ENCODE measurements around the gene PLSCR2.

PLSCR2 gene

GRCh38 chr3:146504498-146505197 is 35.3 kb upstream of the PLSCR2 start:
- no peak overlapping the region; the same call in 1 of the 2 replicates for H3K9ac ChIP-seq (ENCODE audit: low read length)
- no peaks in the 10 kb centered on the region for H3K79me2 ChIP-seq (ENCODE audit: low read length)
- H4K20me1 ChIP-seq (ENCODE audit: insufficient read depth, low read length), result no peaks in the 10 kb centered on the region
- peaks cover 8% of the 10 kb centered on the region for H3K36me3 ChIP-seq (replicated peaks; ENCODE audit: low read depth, low read length)
- peak overlapping the region; percentile 84 for H3K27ac ChIP-seq (ENCODE audit: low read length)
- no peaks in the 10 kb centered on the region for H3K9me3 ChIP-seq (ENCODE audit: insufficient read depth, low read length)
- peak overlapping the region; percentile 70; the same call in 1 of the 2 replicates for H3K4me2 ChIP-seq (ENCODE audit: low read length)
- H3K4me1 ChIP-seq (ENCODE audit: low read length), result peaks cover 46% of the 10 kb centered on the region
- H2AFZ ChIP-seq (ENCODE audit: low read depth, low read length), result peak overlapping the region; percentile 42; the same call in 1 of the 2 replicates
- TF ChIP-seq EZH2phosphoT487 (IDR thresholded peaks at IDR 0.05; ENCODE audit: low read depth), result no peak
- no peak for TF ChIP-seq CTCF (IDR thresholded peaks at IDR 0.05; ENCODE audit: low read depth, low read length)
- no peaks in the 10 kb centered on the region for H3K27me3 ChIP-seq (ENCODE audit: low read depth, low read length)
- peak overlapping the region; percentile 47; the same call in 1 of the 2 replicates for H3K4me3 ChIP-seq (ENCODE audit: low read length)

- Histone ChIP-seq H2AFZ (ENCODE audit: low read depth, low read length) (peak overlapping the region; percentile 42; the same call in 1 of the 2 replicates), H4K20me1 (ENCODE audit: insufficient read depth, low read length) (no peaks in the 10 kb centered on the region), H3K4me2 (ENCODE audit: low read length) (peak overlapping the region; percentile 70)
These were observed 34.3 kb upstream of the PLSCR2 start for GRCh38 chr3:146503461-146504202.

GRCh38 chr3:146502887-146503460 is 33.6 kb upstream of the PLSCR2 start:
- no peak for TF ChIP-seq EZH2phosphoT487 (IDR thresholded peaks at IDR 0.05; ENCODE audit: low read depth)
- TF ChIP-seq CTCF (IDR thresholded peaks at IDR 0.05; ENCODE audit: low read depth, low read length), result no peak
- H3K4me3 ChIP-seq (ENCODE audit: low read length), result peak overlapping the region; percentile 47
- no peaks in the 10 kb centered on the region for H3K9me3 ChIP-seq (ENCODE audit: insufficient read depth, low read length)
- no peak overlapping the region; the same call in 1 of the 2 replicates for H2AFZ ChIP-seq (ENCODE audit: low read depth, low read length)
- H3K36me3 ChIP-seq (replicated peaks; ENCODE audit: low read depth, low read length), result peaks cover 8% of the 10 kb centered on the region
- peaks cover 56% of the 10 kb centered on the region for H3K4me1 ChIP-seq (ENCODE audit: low read length)
- H4K20me1 ChIP-seq (ENCODE audit: insufficient read depth, low read length), result no peaks in the 10 kb centered on the region
- H3K9ac ChIP-seq (ENCODE audit: low read length), result peak overlapping the region; percentile 42; the same call in 1 of the 2 replicates
- H3K27me3 ChIP-seq (ENCODE audit: low read depth, low read length), result no peaks in the 10 kb centered on the region
- peak overlapping the region; percentile 84 for H3K27ac ChIP-seq (ENCODE audit: low read length)
- no peaks in the 10 kb centered on the region for H3K79me2 ChIP-seq (ENCODE audit: low read length)
- H3K4me2 ChIP-seq (ENCODE audit: low read length), result peak overlapping the region; percentile 70

More at GRCh38 chr3:146503461-146504202, 34.3 kb upstream of the PLSCR2 start:
- no peaks in the 10 kb centered on the region for H3K9me3 ChIP-seq (ENCODE audit: insufficient read depth, low read length)
- peak overlapping the region; percentile 42; the same call in 1 of the 2 replicates for H3K9ac ChIP-seq (ENCODE audit: low read length)
- H3K79me2 ChIP-seq (ENCODE audit: low read length), result no peaks in the 10 kb centered on the region
- TF ChIP-seq CTCF (IDR thresholded peaks at IDR 0.05; ENCODE audit: low read depth, low read length) (peak; percentile 27), EZH2phosphoT487 (IDR thresholded peaks at IDR 0.05; ENCODE audit: low read depth) (no peak)
- peaks cover 8% of the 10 kb centered on the region for H3K36me3 ChIP-seq (replicated peaks; ENCODE audit: low read depth, low read length)
- peaks cover 55% of the 10 kb centered on the region for H3K4me1 ChIP-seq (ENCODE audit: low read length)
- no peaks in the 10 kb centered on the region for H3K27me3 ChIP-seq (ENCODE audit: low read depth, low read length)
- peak overlapping the region; percentile 84 for H3K27ac ChIP-seq (ENCODE audit: low read length)
- peak overlapping the region; percentile 47 for H3K4me3 ChIP-seq (ENCODE audit: low read length)
